Mucosa of stomach (tissue), 1 donor: Measurements from ENCODE around the gene TMEM108.
A peak's percentile ranks its signal among the peaks of the same experiment; 100 is the strongest.

ENCODE experiments used
- H3K27me3 ChIP-seq: one replicate; pipeline ENCODE4 v1.7.0; 2013; ENCODE audit warnings: mild to moderate bottlenecking, low read length; ENCODE audit not compliant: control insufficient read depth, insufficient read depth
- H3K36me3 ChIP-seq: one replicate; pipeline ENCODE4 v1.7.0; 2013; ENCODE audit warnings: low read length; ENCODE audit not compliant: control insufficient read depth, insufficient read depth
- H3K4me1 ChIP-seq: one replicate; pipeline ENCODE4 v1.7.0; 2013; ENCODE audit warnings: mild to moderate bottlenecking, low read length; ENCODE audit not compliant: control insufficient read depth, insufficient read depth
- H3K4me3 ChIP-seq: one replicate; pipeline ENCODE4 v1.7.0; 2013; ENCODE audit warnings: low read length
- H3K9ac ChIP-seq: one replicate; pipeline ENCODE4 v1.7.0; 2013; ENCODE audit warnings: mild to moderate bottlenecking, low read length, moderate library complexity
- H3K9me3 ChIP-seq: one replicate; pipeline ENCODE4 v1.7.0; 2013; ENCODE audit warnings: mild to moderate bottlenecking, low read length, moderate library complexity; ENCODE audit not compliant: control insufficient read depth
- donor health status: Pancreatic carcinoma.

TMEM108 gene

GRCh38 chr3:133032301-133032700, 5.9 kb upstream of the TMEM108 start:
- H3K36me3 ChIP-seq: no peaks in the 10 kb centered on the region
- no peak overlapping the region for H3K4me3 ChIP-seq
- H3K9me3 ChIP-seq: no peaks in the 10 kb centered on the region
- peaks cover 7% of the 10 kb centered on the region for H3K27me3 ChIP-seq
- H3K4me1 ChIP-seq: no peaks in the 10 kb centered on the region
- no peak overlapping the region for H3K9ac ChIP-seq

DNA sequence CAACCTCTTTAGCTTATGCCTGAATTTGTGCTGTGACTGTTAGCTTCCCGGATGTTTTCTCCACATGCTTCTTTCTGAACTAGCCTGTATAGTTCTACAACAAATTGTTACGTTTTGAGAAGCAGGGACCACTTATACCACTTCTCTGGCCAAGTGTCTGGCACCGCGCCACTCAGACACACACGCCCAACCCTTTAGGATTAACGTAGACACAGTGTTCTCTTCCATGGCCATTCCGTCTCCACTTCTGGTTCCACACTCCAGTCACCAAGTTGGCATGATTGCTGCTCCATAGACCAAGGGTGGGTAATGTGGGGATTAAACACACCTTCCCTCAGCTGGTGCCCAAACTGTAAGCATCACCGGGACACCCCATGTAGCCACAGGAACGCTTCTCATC, 755 bp upstream of the TMEM108 start:
- H3K36me3 ChIP-seq: no peaks in the 10 kb centered on the region
- no peaks in the 10 kb centered on the region for H3K9me3 ChIP-seq
- H3K9ac ChIP-seq: peak overlapping the region; percentile 36
- peaks cover 23% of the 10 kb centered on the region for H3K4me1 ChIP-seq
- H3K27me3 ChIP-seq: peaks cover 28% of the 10 kb centered on the region
- peak overlapping the region; percentile 40 for H3K4me3 ChIP-seq

- H3K9me3 ChIP-seq: no peaks in the 10 kb centered on the region
- peaks cover 28% of the 10 kb centered on the region for H3K27me3 ChIP-seq
Observed at GRCh38 chr3:133038731-133039375, 662 bp downstream of the TMEM108 start.

DNA sequence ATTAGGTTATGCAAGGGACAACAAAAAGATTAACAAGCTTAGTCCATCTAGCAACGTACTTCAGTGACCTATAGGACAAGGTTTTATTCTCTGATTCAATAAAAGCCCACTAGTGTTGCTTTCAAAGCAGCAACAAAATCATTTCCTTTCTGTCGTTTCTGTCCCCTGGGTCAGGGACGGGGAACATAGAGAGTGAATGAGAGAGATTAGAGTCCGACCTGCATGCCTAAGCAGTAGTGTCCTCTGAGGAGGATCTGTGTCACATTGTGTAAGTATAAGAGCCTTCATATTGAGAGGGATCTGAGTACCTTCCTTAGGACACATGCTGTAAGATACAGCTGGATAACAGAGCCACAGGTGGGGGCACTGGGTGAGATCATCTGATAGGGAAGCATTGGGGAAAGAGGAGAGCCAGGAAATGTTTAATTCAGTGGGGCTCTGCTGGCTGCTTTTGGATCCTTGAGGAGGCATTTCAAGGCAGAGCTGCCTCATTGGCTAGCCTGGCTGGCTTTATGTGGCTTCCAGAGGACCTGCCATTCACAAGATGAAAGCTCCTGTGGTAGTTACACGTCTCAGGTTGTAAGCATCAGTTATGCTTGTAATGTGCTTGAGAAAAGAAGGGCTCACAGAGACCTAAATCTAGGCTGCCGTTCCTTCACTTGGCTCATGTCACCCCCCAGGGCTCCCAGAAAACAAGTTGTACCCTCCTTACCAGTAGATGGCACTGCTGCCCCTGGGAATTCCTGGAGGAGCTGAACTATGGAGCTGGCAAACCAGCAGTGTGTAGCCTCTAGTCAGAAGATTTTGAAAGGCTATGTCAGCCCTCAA, 2.7 kb downstream of the TMEM108 start:
- Histone ChIP-seq H3K4me1 (peaks cover 23% of the 10 kb centered on the region), H3K9ac (no peak overlapping the region), H3K36me3 (no peaks in the 10 kb centered on the region), H3K27me3 (peaks cover 28% of the 10 kb centered on the region), H3K4me3 (no peak overlapping the region), H3K9me3 (no peaks in the 10 kb centered on the region)

More at GRCh38 chr3:133038731-133039375, 662 bp downstream of the TMEM108 start:
- Histone ChIP-seq H3K4me3 (peak overlapping the region; percentile 40), H3K4me1 (peaks cover 23% of the 10 kb centered on the region), H3K9ac (peak overlapping the region; percentile 59), H3K36me3 (no peaks in the 10 kb centered on the region)

GRCh38 chr3:133041524-133041829, 3.3 kb downstream of the TMEM108 start:
- H3K4me1 ChIP-seq: peaks cover 23% of the 10 kb centered on the region
- no peak overlapping the region for H3K4me3 ChIP-seq
- H3K9ac ChIP-seq: no peak overlapping the region
- H3K27me3 ChIP-seq: peaks cover 28% of the 10 kb centered on the region
- H3K9me3 ChIP-seq: no peaks in the 10 kb centered on the region
- H3K36me3 ChIP-seq: no peaks in the 10 kb centered on the region

- Histone ChIP-seq H3K4me3 (no peak overlapping the region), H3K9me3 (no peaks in the 10 kb centered on the region), H3K9ac (no peak overlapping the region), H3K36me3 (no peaks in the 10 kb centered on the region), H3K27me3 (peaks cover 16% of the 10 kb centered on the region), H3K4me1 (peaks cover 19% of the 10 kb centered on the region)
Observed at GRCh38 chr3:133042778-133043177, 4.6 kb downstream of the TMEM108 start.

- H3K9ac ChIP-seq: no peak overlapping the region
- H3K27me3 ChIP-seq: no peaks in the 10 kb centered on the region
- H3K4me3 ChIP-seq: no peak overlapping the region
- no peaks in the 10 kb centered on the region for H3K4me1 ChIP-seq
- no peaks in the 10 kb centered on the region for H3K9me3 ChIP-seq
- no peaks in the 10 kb centered on the region for H3K36me3 ChIP-seq
Observed at GRCh38 chr3:133047980-133048379, 9.8 kb downstream of the TMEM108 start.

GRCh38 chr3:133049491-133049890, 11.3 kb downstream of the TMEM108 start:
- H3K9me3 ChIP-seq: no peaks in the 10 kb centered on the region
- H3K9ac ChIP-seq: no peak overlapping the region
- H3K36me3 ChIP-seq: no peaks in the 10 kb centered on the region
- no peak overlapping the region for H3K4me3 ChIP-seq
- H3K4me1 ChIP-seq: no peaks in the 10 kb centered on the region
- H3K27me3 ChIP-seq: no peaks in the 10 kb centered on the region

GRCh38 chr3:133050891-133051290, 12.7 kb downstream of the TMEM108 start:
- Histone ChIP-seq H3K9me3 (no peaks in the 10 kb centered on the region), H3K4me3 (no peak overlapping the region), H3K27me3 (no peaks in the 10 kb centered on the region), H3K9ac (no peak overlapping the region), H3K36me3 (no peaks in the 10 kb centered on the region), H3K4me1 (no peaks in the 10 kb centered on the region)

GRCh38 chr3:133053532-133053931, 15.3 kb downstream of the TMEM108 start:
- H3K4me3 ChIP-seq: no peak overlapping the region
- H3K9ac ChIP-seq: no peak overlapping the region
- H3K9me3 ChIP-seq: no peaks in the 10 kb centered on the region

DNA sequence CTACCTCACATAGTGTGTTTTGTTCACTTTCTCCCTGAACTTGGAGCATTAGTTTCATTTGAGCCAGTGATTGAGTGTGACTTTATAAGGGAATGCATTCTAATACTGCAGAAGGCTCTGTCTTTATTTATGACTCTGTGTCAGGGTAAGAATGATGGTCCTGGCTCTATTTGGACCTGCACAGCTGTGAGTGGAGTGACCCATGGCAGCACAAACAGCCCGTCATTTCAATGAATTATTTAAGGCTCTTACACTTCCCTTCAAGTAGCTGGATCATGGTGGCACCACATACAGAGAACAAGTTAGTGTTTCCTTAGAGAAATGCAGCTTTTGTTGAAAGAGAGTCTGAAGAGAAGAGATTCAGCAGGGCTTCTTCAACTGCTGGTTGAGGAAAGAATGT, 16.4 kb downstream of the TMEM108 start:
- no peaks in the 10 kb centered on the region for H3K27me3 ChIP-seq
- H3K4me1 ChIP-seq: no peaks in the 10 kb centered on the region
- H3K9ac ChIP-seq: no peak overlapping the region
- no peak overlapping the region for H3K4me3 ChIP-seq
- H3K36me3 ChIP-seq: no peaks in the 10 kb centered on the region
- H3K9me3 ChIP-seq: no peaks in the 10 kb centered on the region

More at GRCh38 chr3:133053532-133053931, 15.3 kb downstream of the TMEM108 start:
- Histone ChIP-seq H3K27me3 (no peaks in the 10 kb centered on the region), H3K36me3 (no peaks in the 10 kb centered on the region), H3K4me1 (no peaks in the 10 kb centered on the region)

- no peaks in the 10 kb centered on the region for H3K4me1 ChIP-seq
- no peaks in the 10 kb centered on the region for H3K36me3 ChIP-seq
- no peak overlapping the region for H3K4me3 ChIP-seq
- no peaks in the 10 kb centered on the region for H3K9me3 ChIP-seq
- H3K27me3 ChIP-seq: no peaks in the 10 kb centered on the region
- no peak overlapping the region for H3K9ac ChIP-seq
Observed at GRCh38 chr3:133055339-133055738, 17.1 kb downstream of the TMEM108 start.
